ENCODE measurements around the gene VWA5B2.

GRCh38 chr3:184240384-184241140 lies 11.2 kb downstream of the VWA5B2 start:
- TF ChIP-seq CBX5 (CRISPR knock-in tag; IDR thresholded peaks at IDR 0.05; ENCODE audit: borderline replicate concordance), result no peak
- TF ChIP-seq CTCF (CRISPR knock-in tag; IDR thresholded peaks at IDR 0.05), result no peak
- no peak for TF ChIP-seq ETV6 (CRISPR knock-in tag; conservative IDR thresholded peaks at IDR 0.05)
- TF ChIP-seq ZNF263 (CRISPR knock-in tag; IDR thresholded peaks at IDR 0.05), result no peak
- TF ChIP-seq RNF2 (conservative IDR thresholded peaks at IDR 0.05; ENCODE audit: low read depth), result no peak
- no peak for TF ChIP-seq ZFP36 (IDR thresholded peaks at IDR 0.05; ENCODE audit: borderline replicate concordance, low read depth, low read length, partially characterized antibody)

All from HepG2 (cell line).